NCI-H524 (cell line): ENCODE measurements around the gene PLA2G2C.

Experiments used
- DNase-seq, 2 experiments: peaks; one replicate each; lab custom pipeline; 2025; lab: John Stamatoyannopoulos, UW

The PLA2G2C gene

GRCh38 chr1:20183616-20184271 is 2.6 kb downstream of the PLA2G2C start:
- DNase-seq: no peak

DNA sequence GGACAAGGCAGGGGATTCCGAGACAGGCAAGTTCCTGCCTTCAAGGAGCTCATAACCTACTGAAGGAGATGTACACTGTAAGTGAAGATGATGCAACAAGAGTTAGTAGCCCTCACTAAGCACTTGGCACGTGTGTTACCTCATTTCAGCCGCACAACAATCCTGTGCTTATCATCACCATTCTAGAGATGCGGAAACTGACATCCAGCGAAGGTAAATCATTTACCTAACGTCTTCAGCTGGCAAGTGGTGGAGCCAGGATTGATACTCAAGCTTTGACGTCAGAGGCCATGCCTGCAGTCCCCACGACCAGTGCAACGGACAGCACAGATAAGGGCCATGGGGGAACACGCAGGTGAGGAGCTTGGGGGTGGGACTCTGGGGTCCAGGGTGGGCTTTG is 3.3 kb downstream of the PLA2G2C start:
- DNase-seq: no peak

- no peak for DNase-seq
These were observed 3.9 kb downstream of the PLA2G2C start for GRCh38 chr1:20182415-20182814.

- DNase-seq: no peak
These were observed 5.5 kb downstream of the PLA2G2C start for GRCh38 chr1:20180844-20181207.

DNA sequence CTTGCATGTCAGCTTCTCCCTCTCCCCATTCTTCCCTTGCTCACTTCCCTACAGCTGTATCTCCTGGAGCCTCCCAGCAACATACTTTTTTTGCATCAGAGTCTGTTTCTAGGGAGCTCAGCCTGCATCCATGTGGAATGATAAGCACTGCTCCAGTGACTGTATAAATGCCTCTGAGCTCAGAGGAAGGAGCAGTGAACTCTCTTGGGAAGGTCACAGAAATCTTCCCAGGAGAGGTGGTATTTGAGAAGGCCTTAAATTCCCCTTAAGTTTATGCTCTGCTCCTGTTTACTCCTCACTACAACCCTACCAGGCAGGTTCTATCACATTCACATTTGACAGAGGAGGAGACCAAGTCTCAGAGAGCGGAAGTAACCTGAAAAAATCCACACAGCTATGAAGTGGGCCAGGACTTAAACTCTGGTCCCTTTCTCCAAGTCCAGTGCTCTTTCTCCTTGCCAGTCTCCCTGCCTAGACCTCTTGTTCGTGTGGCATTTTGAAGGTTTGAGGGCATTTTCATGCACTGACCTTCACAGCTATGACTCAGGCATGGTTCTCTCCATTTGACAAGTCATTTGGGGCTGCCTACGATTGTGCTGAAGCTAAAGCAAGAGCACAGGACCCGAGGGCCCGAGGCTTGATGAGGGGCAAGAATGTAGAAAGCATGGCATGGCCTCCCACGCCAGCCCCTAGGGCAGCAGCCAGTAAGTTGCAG is 6.0 kb downstream of the PLA2G2C start:
- DNase-seq: no peak

GRCh38 chr1:20179371-20180128 is 6.8 kb downstream of the PLA2G2C start:
- no peak for DNase-seq

- no peak for DNase-seq
These were observed 7.5 kb downstream of the PLA2G2C start for GRCh38 chr1:20178634-20179370.

GRCh38 chr1:20174937-20175666 is 11.2 kb downstream of the PLA2G2C start:
- DNase-seq: peak in 1 of 2 experiments; percentile 31

- DNase-seq: no peak
These were observed 14.2 kb downstream of the PLA2G2C start for GRCh38 chr1:20172033-20172590.

- DNase-seq: no peak
These were observed 16.4 kb downstream of the PLA2G2C start for GRCh38 chr1:20169932-20170331.

DNA sequence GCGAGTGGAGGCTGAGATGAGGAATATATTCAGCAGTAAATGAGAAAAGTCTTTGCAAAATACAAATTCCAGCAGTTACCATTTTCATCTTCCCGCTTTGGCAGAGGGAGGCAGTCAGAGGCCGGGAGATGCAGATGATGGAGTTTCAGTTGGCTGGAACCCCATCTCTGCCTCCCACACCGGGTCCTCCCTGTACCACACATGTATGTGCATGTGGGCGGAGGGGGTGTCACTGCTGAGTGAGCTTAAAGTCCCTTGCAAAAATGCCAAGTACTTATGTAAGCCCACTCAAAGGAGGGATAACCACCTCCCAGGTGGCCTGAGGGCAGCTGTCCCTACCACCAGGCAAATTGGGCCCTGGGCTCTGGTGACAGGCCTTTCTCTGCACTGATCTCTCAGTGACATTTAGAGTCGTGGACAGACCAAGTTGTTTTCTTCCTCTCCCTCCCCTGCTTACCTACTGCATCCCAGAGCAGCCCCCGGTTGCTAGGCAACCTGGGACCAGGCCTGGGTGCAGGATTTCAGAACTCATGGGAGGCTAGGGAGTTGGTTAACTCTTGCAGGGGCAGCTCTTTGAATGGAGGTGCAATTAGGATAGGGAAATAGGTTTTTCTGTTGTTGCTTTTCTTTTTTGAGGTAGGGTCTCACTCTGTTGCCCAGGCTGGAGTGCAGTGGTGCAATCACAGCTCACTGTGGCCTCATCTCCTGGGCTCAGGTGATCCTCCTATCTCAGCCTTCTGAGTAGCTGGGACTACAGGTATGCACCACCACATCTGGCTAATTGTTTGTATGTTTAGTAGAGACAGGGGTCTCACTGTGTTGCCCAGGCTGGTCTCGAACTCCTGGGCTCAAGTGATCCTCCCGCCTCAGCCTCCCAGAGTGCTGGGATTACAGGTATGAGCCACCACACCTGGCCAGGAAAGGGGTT is 17.5 kb downstream of the PLA2G2C start:
- DNase-seq: peak; percentile 30 to 69

- no peak for DNase-seq
These were observed 19.2 kb downstream of the PLA2G2C start for GRCh38 chr1:20167126-20167525.

DNA sequence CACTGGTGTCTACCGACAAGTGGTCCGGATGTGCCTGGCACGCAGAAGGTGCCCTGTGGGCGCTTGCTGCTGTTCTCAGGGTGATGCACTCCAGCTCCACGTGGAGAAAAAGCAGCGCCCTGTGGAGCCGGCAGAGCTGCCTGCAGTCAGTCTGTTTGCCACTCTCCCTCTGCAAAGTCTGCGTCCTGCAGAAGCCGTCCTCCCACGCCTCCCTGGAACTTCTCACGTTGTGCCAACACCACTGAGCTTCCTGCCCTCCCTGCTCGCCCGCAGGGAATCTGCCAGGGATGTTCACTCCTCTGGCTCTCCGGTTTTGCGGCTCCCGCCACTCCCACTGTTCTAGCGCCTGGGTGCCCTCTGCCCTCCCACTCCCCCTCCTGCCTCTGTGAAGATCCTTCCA is 20.3 kb downstream of the PLA2G2C start:
- no peak for DNase-seq

- peak in 1 of 2 experiments; percentile 32 for DNase-seq
These were observed 20.8 kb downstream of the PLA2G2C start for GRCh38 chr1:20165522-20165951.

GRCh38 chr1:20164694-20165202 is 21.6 kb downstream of the PLA2G2C start:
- no peak for DNase-seq

- no peak for DNase-seq
These were observed 26.3 kb downstream of the PLA2G2C start for GRCh38 chr1:20160034-20160433.

- DNase-seq: no peak
These were observed 27.8 kb downstream of the PLA2G2C start for GRCh38 chr1:20158358-20159070.

GRCh38 chr1:20154301-20154831 is 32.0 kb downstream of the PLA2G2C start:
- DNase-seq: no peak

GRCh38 chr1:20153000-20153418 is 33.3 kb downstream of the PLA2G2C start:
- DNase-seq: no peak
